Ishikawa (cell line): ENCODE measurements around the gene TOMM20.

Source experiments
- CEBPB ChIP-seq: IDR thresholded peaks from 2 replicates; pipeline ENCODE4 v1.6.1; 2012
- EP300 ChIP-seq: IDR thresholded peaks from 2 replicates; pipeline ENCODE4 v1.6.1; 2012; ENCODE audit warnings: borderline replicate concordance
- FOXM1 ChIP-seq: IDR thresholded peaks from 2 replicates; pipeline ENCODE4 v1.6.1; 2012; ENCODE audit warnings: low read depth, borderline replicate concordance
- NFIC ChIP-seq: IDR thresholded peaks from 2 replicates; pipeline ENCODE4 v1.6.1; 2012
- RAD21 ChIP-seq: IDR thresholded peaks from 2 replicates; pipeline ENCODE4 v1.6.1; 2012; ENCODE audit warnings: low read depth
- TEAD4 ChIP-seq: IDR thresholded peaks from 2 replicates; pipeline ENCODE4 v1.6.1; 2012
- YY1 ChIP-seq: IDR thresholded peaks from 2 replicates; pipeline ENCODE4 v1.6.1; 2012; ENCODE audit warnings: low read depth
- TF ChIP-seq, protein P1 (sequence below): IDR thresholded peaks from 2 replicates; pipeline ENCODE4 v1.6.1; 2012

DNA sequence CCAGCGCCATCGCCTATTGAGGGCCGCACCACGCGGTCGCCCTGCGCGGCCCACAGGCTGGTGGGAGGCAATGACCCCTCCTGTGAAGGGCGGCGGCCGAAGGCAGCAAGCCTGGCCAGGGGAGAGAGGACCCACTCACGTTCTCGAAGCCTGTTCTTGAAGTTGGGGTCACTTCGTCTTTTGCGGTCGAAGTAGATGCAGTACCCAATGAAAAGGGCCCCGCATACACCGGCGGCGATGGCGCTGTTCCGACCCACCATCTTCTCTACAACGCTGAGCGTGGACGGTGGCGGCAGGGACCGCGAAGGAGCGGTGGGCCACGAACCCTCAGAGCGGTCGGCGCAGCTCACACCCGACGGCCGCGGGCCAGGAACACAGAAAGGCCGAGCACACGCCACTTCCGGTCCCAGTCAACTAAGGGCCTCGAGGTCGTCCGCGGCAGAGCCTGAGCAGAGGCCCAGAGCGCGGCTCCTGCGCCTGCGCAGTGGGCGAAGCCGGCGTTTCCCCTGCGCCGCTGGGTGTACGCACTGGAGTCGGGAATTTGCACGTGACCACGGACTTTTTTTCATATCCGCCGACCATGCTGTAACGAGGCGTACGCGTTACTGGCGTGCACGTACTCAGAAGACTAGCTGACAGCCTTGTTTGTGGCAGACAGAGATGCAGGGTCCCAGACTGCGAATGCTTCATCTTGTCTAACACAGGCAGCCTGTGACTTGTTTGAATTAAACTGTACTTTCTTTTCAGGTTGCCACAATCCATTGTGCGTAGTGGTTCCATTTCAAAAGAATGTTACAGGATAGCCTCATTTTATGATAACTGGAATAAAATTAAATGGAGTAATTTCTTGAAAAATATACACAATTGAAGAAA lies at the start of gene TOMM20:
- TF ChIP-seq TEAD4, result peak; percentile 64
- TF ChIP-seq, protein P1, sequence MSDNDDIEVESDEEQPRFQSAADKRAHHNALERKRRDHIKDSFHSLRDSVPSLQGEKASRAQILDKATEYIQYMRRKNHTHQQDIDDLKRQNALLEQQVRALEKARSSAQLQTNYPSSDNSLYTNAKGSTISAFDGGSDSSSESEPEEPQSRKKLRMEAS, result peak; percentile 96
- peak; percentile 60; the same call in 1 of the 2 replicates for TF ChIP-seq YY1
- peak; percentile 46; the same call in 1 of the 2 replicates for TF ChIP-seq EP300
- no peak for TF ChIP-seq RAD21
- TF ChIP-seq FOXM1, result 0 out of 2 replicates have a peak, but pooled peaks have one; percentile 25
- no peak for TF ChIP-seq CEBPB
- TF ChIP-seq NFIC, result no peak
